WI38 (cell line): ENCODE measurements around the gene RHPN2.

Experiments
- H3K4me3 ChIP-seq: 2 replicates; pipeline ENCODE4 v1.5.1; 2011; ENCODE audit warnings: low read depth, mild to moderate bottlenecking, control low read depth, low read length
- TF ChIP-seq, protein P1 (sequence below): IDR thresholded peaks from 2 replicates; pipeline ENCODE4 v1.5.1; 2012; ENCODE audit warnings: low read depth, mild to moderate bottlenecking, control low read depth, low read length

Gene RHPN2

GRCh38 chr19:33085570-33086128, 21.0 kb upstream of the RHPN2 start:
- TF ChIP-seq, protein P1, sequence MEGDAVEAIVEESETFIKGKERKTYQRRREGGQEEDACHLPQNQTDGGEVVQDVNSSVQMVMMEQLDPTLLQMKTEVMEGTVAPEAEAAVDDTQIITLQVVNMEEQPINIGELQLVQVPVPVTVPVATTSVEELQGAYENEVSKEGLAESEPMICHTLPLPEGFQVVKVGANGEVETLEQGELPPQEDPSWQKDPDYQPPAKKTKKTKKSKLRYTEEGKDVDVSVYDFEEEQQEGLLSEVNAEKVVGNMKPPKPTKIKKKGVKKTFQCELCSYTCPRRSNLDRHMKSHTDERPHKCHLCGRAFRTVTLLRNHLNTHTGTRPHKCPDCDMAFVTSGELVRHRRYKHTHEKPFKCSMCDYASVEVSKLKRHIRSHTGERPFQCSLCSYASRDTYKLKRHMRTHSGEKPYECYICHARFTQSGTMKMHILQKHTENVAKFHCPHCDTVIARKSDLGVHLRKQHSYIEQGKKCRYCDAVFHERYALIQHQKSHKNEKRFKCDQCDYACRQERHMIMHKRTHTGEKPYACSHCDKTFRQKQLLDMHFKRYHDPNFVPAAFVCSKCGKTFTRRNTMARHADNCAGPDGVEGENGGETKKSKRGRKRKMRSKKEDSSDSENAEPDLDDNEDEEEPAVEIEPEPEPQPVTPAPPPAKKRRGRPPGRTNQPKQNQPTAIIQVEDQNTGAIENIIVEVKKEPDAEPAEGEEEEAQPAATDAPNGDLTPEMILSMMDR = no peak

GRCh38 chr19:33080761-33081681, 16.3 kb upstream of the RHPN2 start, which contains the start of gene GPATCH1:
Gene GPATCH1, plus strand, starts transcription at chr19:33081181. Its CDS starts 13 bp downstream, at chr19:33081194.
- H3K4me3 ChIP-seq = peak within 1 kb of the TSS; percentile 82
- TF ChIP-seq, protein P1 = no peak

More at GRCh38 chr19:33085570-33086128, 21.0 kb upstream of the RHPN2 start:
- H3K4me3 ChIP-seq = no peak overlapping the region

DNA sequence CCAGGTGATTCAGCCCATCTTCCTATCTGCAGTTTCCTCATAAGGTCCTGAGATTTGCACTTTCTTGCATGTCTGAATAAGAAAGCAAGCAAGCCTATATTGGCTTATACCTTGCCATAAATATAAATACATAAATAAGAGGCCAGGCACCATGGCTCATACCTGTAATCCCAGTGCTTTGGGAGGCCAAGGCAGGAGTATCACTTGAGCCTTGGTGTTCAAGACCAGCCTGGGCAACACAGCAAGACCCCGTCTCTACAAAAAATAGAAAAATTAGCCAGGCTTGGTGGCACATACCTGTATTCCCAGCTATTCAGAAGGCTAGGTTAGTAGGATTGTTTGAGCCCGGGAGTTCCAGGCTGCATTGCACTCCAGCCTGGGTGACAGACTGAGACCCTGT, 10.8 kb upstream of the RHPN2 start:
- TF ChIP-seq, protein P1 = no peak
- no peak overlapping the region for H3K4me3 ChIP-seq

- TF ChIP-seq, protein P1 = no peak
- no peak overlapping the region for H3K4me3 ChIP-seq
Observed at GRCh38 chr19:33071887-33072286, 7.2 kb upstream of the RHPN2 start.

- H3K4me3 ChIP-seq = no peak overlapping the region
- TF ChIP-seq, protein P1 = no peak
Observed at GRCh38 chr19:33067121-33067520, 2.4 kb upstream of the RHPN2 start.

DNA sequence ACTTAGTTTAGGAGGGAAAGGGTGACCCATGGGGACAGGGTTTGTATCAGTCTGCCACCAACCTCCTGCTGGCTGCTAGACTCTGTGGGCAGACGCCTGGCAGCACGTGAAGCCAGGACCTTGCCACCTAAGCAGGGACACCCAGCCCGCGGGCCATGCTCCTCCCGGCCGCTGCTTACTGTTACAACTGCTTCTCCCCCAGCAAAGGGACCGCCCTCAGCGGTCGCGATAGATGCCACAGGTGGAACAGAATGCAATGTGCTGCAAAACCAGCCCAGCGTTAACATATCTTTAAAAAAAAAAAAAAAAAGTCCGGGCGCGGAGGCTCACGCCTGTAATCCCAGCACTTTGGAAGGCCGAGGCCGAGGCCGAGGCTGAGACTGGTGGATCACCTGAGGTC, 1.9 kb upstream of the RHPN2 start:
- H3K4me3 ChIP-seq = no peak overlapping the region
- TF ChIP-seq, protein P1 = no peak

- peak overlapping the region; percentile 67 for H3K4me3 ChIP-seq
- TF ChIP-seq, protein P1 = no peak
Observed at GRCh38 chr19:33064458-33064791, 263 bp downstream of the RHPN2 start.
